NCI-H460 (cell line): ENCODE results near the gene ARHGAP10. TPM values are rescaled to one million over a fixed set of nuclear protein-coding genes. Genes with fewer than 3 reads are reported as not detected.
"Not testable (repeated sequence)": the region's sequence is repeated elsewhere in the genome, so short reads cannot be mapped to it uniquely, and the experiment has no call there.

Source experiments
- DNase-seq: peaks from one replicate; pipeline ENCODE4 v3.0.0-alpha.2; 2016; ENCODE audit warnings: low read depth; ENCODE audit errors: extremely low read depth
- total RNA-seq: library from RNA; depleted of rRNA; stranded (reverse); fragments of >200 nt; shearing (Covaris generic); gene quantifications from 2 replicates; pipeline ENCODE4 v1.2.3, GENCODE V29; 2014

Gene ARHGAP10
- total RNA-seq, 1 experiment from 2014 or later = 5.1 TPM

DNA sequence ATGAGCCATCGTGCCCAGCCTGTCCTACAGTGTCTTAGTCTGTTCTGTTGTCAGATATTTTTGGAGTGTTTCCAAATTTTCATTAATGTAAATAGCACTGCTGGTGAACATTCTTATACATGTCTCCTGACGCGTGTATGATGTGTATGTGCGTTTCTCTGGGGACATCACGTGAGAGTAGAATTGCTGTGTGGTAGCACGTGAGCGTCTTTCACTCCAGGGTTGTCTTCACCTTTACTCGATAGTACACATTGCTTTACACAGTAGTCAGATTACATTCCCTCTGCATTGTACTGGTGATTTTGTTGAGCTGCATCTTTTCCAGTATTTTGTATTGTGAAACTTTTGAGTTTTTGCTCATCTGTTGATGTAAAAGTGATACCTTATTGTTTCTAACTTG, 60.0 kb downstream of the ARHGAP10 start:
- DNase-seq = no peak

- DNase-seq = no peak
These were observed 61.9 kb downstream of the ARHGAP10 start for GRCh38 chr4:147793569-147794313.

DNA sequence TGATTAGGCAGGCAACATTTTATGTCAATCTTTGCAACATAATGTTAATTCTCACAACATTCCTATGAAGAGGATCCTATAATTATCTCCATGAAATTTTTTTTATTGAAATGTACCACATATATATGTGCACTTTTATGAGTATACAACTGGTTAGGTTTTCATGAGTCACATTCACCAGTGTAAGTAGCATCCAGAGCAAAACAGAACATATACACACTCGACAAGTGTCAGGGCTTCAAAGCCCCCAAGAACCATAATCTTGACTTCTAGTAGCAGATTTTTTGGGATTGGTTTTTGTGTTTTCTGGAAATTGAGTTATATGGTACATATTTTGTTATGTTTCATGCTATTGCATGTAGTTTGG, 62.4 kb downstream of the ARHGAP10 start:
- DNase-seq = no peak

DNA sequence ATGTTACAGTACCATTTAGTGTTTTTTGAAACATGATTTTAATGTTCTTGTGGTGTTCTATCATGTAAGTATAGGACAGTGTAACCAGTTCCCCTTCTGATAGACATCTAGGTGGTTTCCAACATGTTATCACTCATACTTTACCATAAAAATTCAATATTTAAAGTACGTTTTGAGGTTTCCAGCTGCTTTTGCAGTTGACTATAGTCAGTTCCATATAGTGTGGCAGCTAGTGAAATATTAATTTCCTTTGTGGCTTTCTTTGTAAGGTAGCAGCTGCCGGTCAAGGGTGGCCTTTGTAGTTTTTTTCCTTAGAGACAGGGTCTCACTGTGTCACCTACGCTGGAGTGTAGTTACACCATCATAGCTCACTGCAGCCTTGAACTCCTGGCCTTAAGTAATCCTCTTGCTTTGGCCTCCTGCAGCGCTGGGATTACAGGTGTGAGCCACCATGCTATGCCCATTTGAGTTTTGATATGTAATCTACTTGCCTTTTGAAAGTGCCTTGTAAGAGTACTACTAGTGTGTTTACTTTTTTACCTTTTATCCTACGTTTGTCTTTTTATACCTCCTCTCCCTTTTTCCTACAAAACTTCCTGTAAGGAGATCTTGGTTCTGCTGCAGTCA, 63.0 kb downstream of the ARHGAP10 start:
- no peak for DNase-seq

GRCh38 chr4:147799057-147799456, 67.2 kb downstream of the ARHGAP10 start:
- DNase-seq = not testable (repeated sequence)

DNA sequence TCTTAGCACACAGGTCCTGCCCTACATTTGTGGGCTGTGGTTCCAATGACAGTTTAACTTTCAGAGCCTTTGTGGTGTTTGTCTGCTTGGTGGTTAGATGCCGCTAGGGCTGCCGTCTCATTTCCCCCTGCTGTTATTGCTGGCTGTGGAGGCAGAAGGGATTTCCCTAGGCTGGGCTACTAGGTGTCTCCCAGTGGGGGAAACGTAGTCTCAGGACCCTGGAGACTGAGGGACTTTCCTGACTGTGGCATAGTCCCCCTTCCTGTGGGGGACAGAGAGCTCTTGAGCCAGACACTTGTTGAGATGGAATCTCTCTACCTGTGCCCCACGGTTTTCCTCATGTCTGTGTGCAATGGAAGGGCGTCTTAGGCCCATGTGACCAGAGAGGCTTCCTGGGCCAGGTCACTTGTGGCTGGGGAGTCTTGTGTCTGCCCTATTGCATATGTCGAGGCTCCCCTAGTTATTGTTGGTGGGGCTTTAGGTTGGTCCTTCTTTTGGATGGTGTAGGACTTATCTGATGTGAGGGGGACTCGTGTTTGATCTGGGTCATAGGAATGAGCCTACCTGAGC, 68.2 kb downstream of the ARHGAP10 start:
- no peak for DNase-seq

GRCh38 chr4:147801820-147802219, 69.9 kb downstream of the ARHGAP10 start:
- no peak for DNase-seq

- no peak for DNase-seq
These were observed 70.5 kb downstream of the ARHGAP10 start for GRCh38 chr4:147802346-147802745.

DNA sequence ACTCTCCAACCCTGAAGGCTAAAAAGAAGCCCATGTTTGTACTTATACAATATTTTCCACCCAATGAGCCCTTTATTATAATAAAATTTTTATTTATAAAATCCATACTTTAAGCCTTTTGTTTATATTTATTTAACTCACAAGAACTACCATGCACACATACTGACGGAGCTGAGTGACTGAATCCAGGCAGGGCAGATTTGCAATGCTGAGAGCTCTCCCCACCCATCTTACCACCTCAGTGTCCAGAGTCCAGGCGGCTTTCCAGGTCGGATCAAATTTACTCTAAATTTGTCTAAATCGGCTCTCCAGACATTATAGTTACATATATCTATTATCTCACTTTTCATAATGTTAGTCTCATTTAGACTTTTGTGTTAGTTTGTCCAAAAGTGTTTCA, 74.1 kb downstream of the ARHGAP10 start:
- DNase-seq = no peak

DNA sequence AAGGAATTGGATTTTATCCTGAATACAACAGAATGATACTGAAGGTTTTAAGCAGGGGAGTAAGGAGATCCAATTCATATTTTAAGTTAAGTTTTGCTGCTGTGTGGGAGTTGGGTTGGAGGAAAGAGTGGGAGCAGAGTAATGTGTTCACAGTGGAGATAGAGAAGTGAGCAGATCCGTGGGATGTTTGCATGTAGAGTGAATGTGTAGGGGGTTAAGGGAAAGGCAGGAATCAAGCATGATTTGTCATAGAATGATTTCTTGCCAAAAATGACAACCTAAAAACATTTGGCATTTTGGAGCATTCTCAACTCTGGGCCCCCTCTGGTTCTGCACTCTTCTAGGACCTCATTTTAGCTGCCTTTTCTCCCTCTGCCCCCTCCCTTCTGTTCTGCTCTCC, 76.6 kb downstream of the ARHGAP10 start:
- no peak for DNase-seq

DNA sequence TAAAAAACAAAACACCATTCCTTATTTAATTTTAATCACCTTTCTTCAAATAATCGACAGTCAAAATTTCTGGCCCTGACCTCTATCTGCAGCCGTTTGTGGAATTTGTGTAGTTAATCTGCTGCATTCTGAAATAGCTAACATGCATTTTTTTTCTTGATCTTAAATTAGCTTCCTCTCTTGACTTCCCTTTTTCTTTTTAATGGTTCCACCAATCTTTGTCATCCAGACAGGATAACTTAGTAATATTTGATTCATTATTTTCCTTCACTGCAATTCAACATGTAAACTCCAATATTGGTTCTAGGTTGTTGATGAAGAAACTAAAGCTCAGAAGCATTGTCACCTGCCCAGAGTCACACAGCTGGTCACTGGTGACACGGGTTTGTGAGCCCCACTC, 77.3 kb downstream of the ARHGAP10 start:
- no peak for DNase-seq

DNA sequence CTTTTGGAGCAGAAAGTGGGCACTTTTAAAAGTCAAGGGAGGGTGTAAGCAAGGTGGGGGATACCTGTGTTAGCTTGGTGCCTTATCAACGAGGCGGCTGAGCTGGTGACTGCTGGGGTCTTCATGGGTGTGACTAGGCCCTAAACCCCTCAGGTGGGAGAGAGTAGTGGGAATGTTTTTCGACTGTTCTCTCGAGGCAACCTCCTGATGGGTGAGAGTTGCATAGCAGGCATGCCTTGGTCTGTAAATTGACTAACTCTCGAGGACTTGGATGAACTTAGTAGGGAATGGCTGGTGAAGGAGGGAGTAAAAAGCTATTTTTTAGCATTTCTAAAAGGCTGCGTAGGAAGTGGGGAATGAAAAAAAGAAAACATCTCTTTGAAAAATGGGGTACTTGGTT, 80.0 kb downstream of the ARHGAP10 start:
- DNase-seq = no peak

DNA sequence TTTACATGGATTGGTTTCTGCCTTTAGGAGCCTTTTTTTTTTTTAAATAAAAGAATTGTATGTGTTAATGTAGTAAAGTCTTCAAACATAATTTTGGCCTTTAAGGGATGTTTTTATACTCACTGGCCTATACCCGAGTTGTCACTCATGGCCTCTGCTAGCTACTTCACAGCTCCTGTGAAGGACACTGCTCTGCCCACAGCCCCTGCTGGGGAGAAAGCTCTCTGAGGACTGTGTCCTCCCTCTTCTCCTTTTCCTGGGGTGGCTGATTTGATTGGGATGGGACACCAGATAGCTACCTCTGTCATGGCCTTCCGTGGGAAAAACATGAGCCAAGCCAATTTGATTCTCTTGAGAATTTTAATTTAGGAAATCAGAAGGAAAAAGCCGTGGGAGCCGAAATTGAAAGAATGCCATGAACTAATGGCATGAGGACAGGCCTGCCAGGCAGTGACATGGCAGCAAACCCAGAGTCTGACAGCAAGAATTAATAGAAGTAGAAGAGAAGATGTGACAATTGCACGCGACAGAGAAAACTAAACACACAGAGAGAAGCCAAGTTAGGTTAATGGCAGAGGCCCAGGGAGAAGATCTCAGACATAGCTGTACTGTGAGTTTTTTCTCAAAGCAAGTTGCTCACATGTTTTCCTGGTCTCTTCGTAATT, 81.4 kb downstream of the ARHGAP10 start:
- DNase-seq = no peak

DNA sequence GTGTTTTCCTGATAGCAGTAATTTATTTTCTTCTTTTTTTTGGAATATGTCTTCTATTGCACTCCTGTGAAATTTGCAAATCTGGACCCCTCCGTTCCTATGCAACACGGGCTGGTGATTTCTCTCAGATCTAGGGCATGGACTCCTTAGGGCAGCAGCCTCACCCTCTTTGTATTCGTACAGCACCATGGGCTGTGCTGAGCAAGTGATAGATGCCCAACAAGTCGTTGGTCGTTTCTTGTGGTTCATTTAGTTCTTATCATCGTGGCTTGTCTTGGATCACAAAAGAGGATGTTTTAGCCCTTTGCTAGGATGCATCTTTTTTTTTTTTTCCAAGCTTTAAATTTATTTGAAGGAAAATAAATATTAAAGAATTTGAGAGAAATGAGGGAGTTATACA, 82.1 kb downstream of the ARHGAP10 start:
- no peak for DNase-seq

GRCh38 chr4:147814376-147814775, 82.5 kb downstream of the ARHGAP10 start:
- no peak for DNase-seq

- no peak for DNase-seq
These were observed 83.9 kb downstream of the ARHGAP10 start for GRCh38 chr4:147815741-147816140.

DNA sequence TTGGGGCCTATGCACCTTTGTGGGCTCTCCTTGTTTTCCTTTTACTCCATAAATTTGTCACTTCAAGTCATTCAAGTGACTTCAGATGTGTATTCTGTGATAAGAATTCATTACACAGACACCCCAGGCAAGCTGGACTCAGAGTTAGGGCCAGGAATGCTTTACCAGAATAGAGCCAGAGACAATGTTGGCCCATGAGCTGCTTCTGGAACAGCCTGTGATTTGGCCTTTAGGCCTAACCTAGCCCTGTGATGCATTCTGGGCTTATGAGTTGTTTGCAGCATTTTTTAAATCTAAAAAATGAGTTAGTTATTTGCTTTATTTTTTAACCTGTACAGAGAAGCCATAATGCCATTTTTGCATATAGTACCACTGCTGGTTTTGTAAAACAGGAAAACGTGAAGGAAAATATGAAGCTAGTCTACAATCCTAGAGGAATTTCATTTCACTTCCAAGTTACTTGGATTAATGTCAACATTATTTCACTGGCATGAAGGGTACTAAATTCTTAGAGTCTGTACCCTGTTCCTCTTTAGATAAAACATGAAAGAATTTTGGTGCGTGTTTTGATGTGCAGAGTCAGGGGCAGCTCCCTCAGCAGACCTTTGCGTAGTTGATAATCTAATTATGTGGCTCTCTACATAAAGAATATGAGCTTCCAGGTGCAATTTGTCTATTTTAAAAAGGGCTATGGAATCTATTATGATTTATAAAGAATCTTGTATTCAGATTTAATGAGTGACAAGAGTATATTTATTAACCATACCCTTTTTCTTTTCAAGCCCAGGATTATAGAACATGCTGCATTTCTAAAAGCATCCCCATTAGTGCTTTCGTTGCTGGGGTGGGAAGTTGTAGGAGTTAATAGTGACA, 84.7 kb downstream of the ARHGAP10 start:
- DNase-seq = no peak

DNA sequence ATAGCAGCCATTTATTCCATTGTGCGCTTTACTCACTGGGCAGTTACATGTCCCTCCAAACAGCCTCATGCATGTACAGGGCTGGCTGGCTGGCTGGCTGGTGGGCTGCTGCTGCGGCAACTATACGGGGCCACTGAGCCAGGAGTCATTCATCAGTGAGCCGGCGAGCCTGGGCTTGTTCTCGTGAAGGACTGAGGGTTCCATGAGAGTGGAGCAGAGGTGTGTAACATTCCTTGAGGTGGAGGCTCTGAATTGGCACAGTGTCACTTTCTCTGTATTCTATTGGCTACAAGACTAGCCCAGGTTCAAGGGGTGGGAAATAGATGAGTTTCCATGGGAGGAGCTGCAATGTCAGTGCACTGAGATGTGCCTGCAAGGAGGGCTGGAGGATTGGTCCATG, 89.1 kb downstream of the ARHGAP10 start:
- DNase-seq = no peak

DNA sequence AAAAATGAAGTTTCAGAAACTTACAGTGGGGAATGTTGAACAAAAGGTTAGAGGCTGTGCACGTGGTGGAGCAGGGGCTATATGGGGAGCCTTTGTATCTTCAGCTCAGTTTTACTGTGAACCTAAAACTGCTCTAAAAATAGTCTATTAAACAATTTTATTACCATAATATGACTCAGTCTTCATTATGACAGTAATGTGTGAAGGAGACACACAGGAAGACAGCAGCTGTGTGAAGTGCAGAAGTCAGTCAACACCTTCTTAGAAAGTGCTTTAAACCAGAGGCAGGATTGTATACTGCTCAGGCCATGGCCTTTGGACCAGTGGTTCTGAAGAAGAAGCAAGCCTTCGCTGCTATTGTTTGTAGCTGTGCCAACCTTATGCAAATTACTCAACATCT, 89.7 kb downstream of the ARHGAP10 start:
- DNase-seq = no peak

- no peak for DNase-seq
These were observed 90.2 kb downstream of the ARHGAP10 start for GRCh38 chr4:147822128-147822527.

GRCh38 chr4:147823130-147823529, 91.2 kb downstream of the ARHGAP10 start:
- DNase-seq = no peak
